ENCODE measurements around the gene SMIM38. TPM values are rescaled to one million over a fixed set of nuclear protein-coding genes. Genes with fewer than 3 reads are reported as not detected.

Gene SMIM38
- total RNA-seq, 1 experiment from 2014 or later = 0.09 TPM

DNA sequence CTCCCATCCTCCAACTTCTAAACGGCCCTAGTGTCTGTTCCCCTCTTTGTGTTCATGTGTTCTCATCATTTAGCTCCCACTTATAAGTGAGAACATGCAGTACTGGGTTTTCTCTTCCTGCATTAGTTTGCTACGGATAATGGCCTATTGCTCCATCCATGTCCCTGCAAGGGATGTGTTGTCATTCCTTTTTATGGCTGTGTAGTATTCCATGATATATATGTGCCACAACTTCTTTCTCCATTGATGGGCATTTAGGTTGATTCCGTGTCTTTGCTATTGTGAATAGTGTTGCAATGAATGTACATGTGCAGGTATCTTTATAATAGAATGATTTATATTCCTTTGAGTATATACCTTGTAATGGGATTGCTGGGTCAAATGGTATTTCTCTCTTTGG lies 5.6 kb upstream of the SMIM38 start:
- Histone ChIP-seq H3K4me1 (ENCODE audit: insufficient read depth, low read length) (no peaks in the 10 kb centered on the region; the same call in 1 of the 2 replicates), H2BK120ac (ENCODE audit: low read depth, low read length, poor library complexity, severe bottlenecking) (no peak overlapping the region), H3K27ac (ENCODE audit: insufficient read length, low read depth, low read length) (no peak overlapping the region), H4K8ac (replicated peaks; ENCODE audit: insufficient read length, low read depth, low read length) (no peak overlapping the region), H4K20me1 (ENCODE audit: control insufficient read depth, insufficient read depth, insufficient read length) (no peaks in the 10 kb centered on the region), H3K18ac (ENCODE audit: insufficient read length, low read depth, low read length) (no peak overlapping the region), H2BK15ac (ENCODE audit: low read depth, low read length) (no peak overlapping the region), H3K79me1 (ENCODE audit: insufficient read depth, low read depth, low read length, poor library complexity, severe bottlenecking) (no peaks in the 10 kb centered on the region), H2BK5ac (ENCODE audit: insufficient read length, low read length) (no peak overlapping the region), H2BK20ac (ENCODE audit: low read depth, low read length, poor library complexity, severe bottlenecking) (no peak overlapping the region), H3K23ac (ENCODE audit: insufficient read length, low read depth, low read length) (no peak overlapping the region), H3K4me2 (ENCODE audit: insufficient read depth, insufficient read length, low read length) (no peak overlapping the region), H3K14ac (ENCODE audit: insufficient read depth, low read length) (no peak overlapping the region), H3K9me3 (ENCODE audit: control insufficient read depth, low read depth, low read length) (no peaks in the 10 kb centered on the region), H3T11ph (ENCODE audit: low read length) (no peak overlapping the region), H3K27me3 (ENCODE audit: insufficient read depth, low read length) (no peaks in the 10 kb centered on the region), H2AK5ac (ENCODE audit: insufficient read length, low read length) (no peak overlapping the region), H4K91ac (ENCODE audit: insufficient read length, low read depth, low read length) (no peak overlapping the region), H3K23me2 (ENCODE audit: insufficient read length, low read depth, low read length, poor library complexity, severe bottlenecking) (no peaks in the 10 kb centered on the region), H2AFZ (ENCODE audit: low read length) (no peak overlapping the region), H3K79me2 (ENCODE audit: insufficient read depth, low read length) (no peaks in the 10 kb centered on the region), H2BK12ac (ENCODE audit: insufficient read length, low read depth, low read length) (no peak overlapping the region), H3K4ac (ENCODE audit: low read depth, low read length) (no peak overlapping the region), H4K5ac (ENCODE audit: insufficient read length, low read depth, low read length) (no peak overlapping the region), H3K9ac (ENCODE audit: extremely low read depth, insufficient read length, low read length) (no peak overlapping the region), H3K56ac (ENCODE audit: insufficient read length, low read depth, low read length) (no peak overlapping the region)
- no CpG with 5 or more reads among the region's 3 CpGs for WGBS (ENCODE audit: extremely low coverage, insufficient read length, low lambda C conversion rate)
- H3K36me3 Mint-ChIP-seq (ENCODE audit: insufficient read depth in 1 of 3, low read depth in 3 of 3) = peaks cover 3 to 34% (median 13%) of the 10 kb centered on the region in 3 experiments; a peak in 6 of 7 replicates
- peaks cover 26 to 29% of the 10 kb centered on the region in 2 experiments for H3K4me1 Mint-ChIP-seq
- peaks cover 27 to 30% of the 10 kb centered on the region in 2 experiments for H3K9me3 Mint-ChIP-seq
- TF ChIP-seq, protein P1, sequence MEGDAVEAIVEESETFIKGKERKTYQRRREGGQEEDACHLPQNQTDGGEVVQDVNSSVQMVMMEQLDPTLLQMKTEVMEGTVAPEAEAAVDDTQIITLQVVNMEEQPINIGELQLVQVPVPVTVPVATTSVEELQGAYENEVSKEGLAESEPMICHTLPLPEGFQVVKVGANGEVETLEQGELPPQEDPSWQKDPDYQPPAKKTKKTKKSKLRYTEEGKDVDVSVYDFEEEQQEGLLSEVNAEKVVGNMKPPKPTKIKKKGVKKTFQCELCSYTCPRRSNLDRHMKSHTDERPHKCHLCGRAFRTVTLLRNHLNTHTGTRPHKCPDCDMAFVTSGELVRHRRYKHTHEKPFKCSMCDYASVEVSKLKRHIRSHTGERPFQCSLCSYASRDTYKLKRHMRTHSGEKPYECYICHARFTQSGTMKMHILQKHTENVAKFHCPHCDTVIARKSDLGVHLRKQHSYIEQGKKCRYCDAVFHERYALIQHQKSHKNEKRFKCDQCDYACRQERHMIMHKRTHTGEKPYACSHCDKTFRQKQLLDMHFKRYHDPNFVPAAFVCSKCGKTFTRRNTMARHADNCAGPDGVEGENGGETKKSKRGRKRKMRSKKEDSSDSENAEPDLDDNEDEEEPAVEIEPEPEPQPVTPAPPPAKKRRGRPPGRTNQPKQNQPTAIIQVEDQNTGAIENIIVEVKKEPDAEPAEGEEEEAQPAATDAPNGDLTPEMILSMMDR (conservative IDR thresholded peaks at IDR 0.05) = no peak
- H3K27me3 Mint-ChIP-seq (ENCODE audit: low read depth) = peaks cover 11% of the 10 kb centered on the region
- DNase-seq = no peak
- no peak overlapping the region for H3K4me3 Mint-ChIP-seq
- no peak overlapping the region for H3K27ac Mint-ChIP-seq

All from H9 (cell line).